Neural cell (in vitro differentiated cells): ENCODE measurements around the gene BAHD1. TPM values are rescaled to one million over a fixed set of nuclear protein-coding genes. Genes with fewer than 3 reads are reported as not detected.
A peak's percentile ranks its signal among the peaks of the same experiment; 100 is the strongest.

Experiments used
- H2AFZ ChIP-seq: fragments of 200-600, 300-800 bp; sonication (generic), shearing (Covaris generic); 2 replicates; pipeline ENCODE4 v1.6.0; 2014; ENCODE audit warnings: low read depth, mild to moderate bottlenecking, antibody characterized with exemption, low read length, moderate library complexity
- H3F3A ChIP-seq: fragments of 200-600 bp; shearing (Covaris generic); 2 replicates; pipeline ENCODE4 v1.6.1; 2016; ENCODE audit warnings: mild to moderate bottlenecking, moderate library complexity, mixed read lengths, antibody characterized with exemption, low read length; ENCODE audit not compliant: insufficient read depth, poor library complexity, severe bottlenecking
- H3K27ac ChIP-seq: fragments of 200-600, 300-800 bp; sonication (generic), shearing (Covaris generic); 2 replicates; pipeline ENCODE4 v1.5.1; 2014; ENCODE audit warnings: mild to moderate bottlenecking, low read length, moderate library complexity
- H3K27me3 ChIP-seq: fragments of 300-800, 200-600 bp; sonication (generic), shearing (Covaris generic); 2 replicates; pipeline ENCODE4 v1.6.0; 2014; ENCODE audit warnings: mild to moderate bottlenecking, low read depth, low read length, moderate library complexity; ENCODE audit not compliant: insufficient read depth
- H3K36me3 ChIP-seq: fragments of 300-800, 200-600 bp; sonication (generic), shearing (Covaris generic); 2 replicates; pipeline ENCODE4 v1.5.1; 2014; ENCODE audit warnings: mild to moderate bottlenecking, antibody characterized with exemption, low read length, moderate library complexity; ENCODE audit not compliant: insufficient read depth
- H3K4me2 ChIP-seq: fragments of 300-800, 200-600 bp; sonication (generic), shearing (Covaris generic); 2 replicates; pipeline ENCODE4 v1.6.0; 2014; ENCODE audit warnings: mild to moderate bottlenecking, low read length
- H3K4me3 ChIP-seq: fragments of 300-800, 200-600 bp; sonication (generic), shearing (Covaris generic); 2 replicates; pipeline ENCODE4 v1.5.1; 2014; ENCODE audit warnings: mild to moderate bottlenecking, low read length, moderate library complexity
- H3K79me2 ChIP-seq: fragments of 200-600 bp; shearing (Covaris generic); replicated peaks from 2 replicates; pipeline ENCODE4 v1.6.0; 2014; ENCODE audit warnings: mild to moderate bottlenecking, low read length, moderate library complexity; ENCODE audit not compliant: insufficient read depth
- H3K9ac ChIP-seq: fragments of 300-800, 200-600 bp; sonication (generic), shearing (Covaris generic); 2 replicates; pipeline ENCODE4 v1.6.1; 2016; ENCODE audit warnings: mild to moderate bottlenecking, low read length, mixed read lengths
- H3K9me2 ChIP-seq: fragments of 200-600 bp; shearing (Covaris generic); 2 replicates; pipeline ENCODE4 v1.6.1; 2016; ENCODE audit warnings: mild to moderate bottlenecking, low read length, mixed read lengths; ENCODE audit not compliant: insufficient read depth
- H3K9me3 ChIP-seq: fragments of 200-600, 300-800 bp; sonication (generic), shearing (Covaris generic); 2 replicates; pipeline ENCODE4 v1.6.1; 2016; ENCODE audit warnings: mild to moderate bottlenecking, mixed run types, low read length, moderate library complexity, mixed read lengths
- H4K20me1 ChIP-seq: fragments of 200-600 bp; shearing (Covaris generic); 2 replicates; pipeline ENCODE4 v1.6.1; 2016; ENCODE audit warnings: mild to moderate bottlenecking, mixed run types; ENCODE audit not compliant: insufficient read depth
- EP300 ChIP-seq: fragments of 450-650 bp; conservative IDR thresholded peaks from 2 replicates; pipeline ENCODE4 v1.6.1; 2014; ENCODE audit warnings: antibody characterized with exemption, mild to moderate bottlenecking, moderate library complexity; ENCODE audit not compliant: poor library complexity, severe bottlenecking
- EZH2 ChIP-seq: fragments of 200-600, 300-800 bp; shearing (Covaris generic), sonication (generic); IDR thresholded peaks from 2 replicates; pipeline ENCODE4 v1.6.1; 2014; ENCODE audit warnings: antibody characterized with exemption, low read length, borderline replicate concordance, mild to moderate bottlenecking; ENCODE audit not compliant: insufficient read depth, poor library complexity, severe bottlenecking
- MXI1 ChIP-seq: fragments of 450-650 bp; conservative IDR thresholded peaks from 2 replicates; pipeline ENCODE4 v1.6.1; 2014; ENCODE audit warnings: antibody characterized with exemption, mild to moderate bottlenecking; ENCODE audit not compliant: poor library complexity, severe bottlenecking
- POLR2AphosphoS5 ChIP-seq: IDR thresholded peaks from 2 replicates; pipeline ENCODE4 v1.6.1; 2012
- RAD21 ChIP-seq: fragments of 450-650 bp; conservative IDR thresholded peaks from 2 replicates; pipeline ENCODE4 v1.6.1; 2014; ENCODE audit warnings: antibody characterized with exemption, mild to moderate bottlenecking, moderate library complexity
- SMC3 ChIP-seq: fragments of 450-650 bp; conservative IDR thresholded peaks from 2 replicates; pipeline ENCODE4 v1.6.1; 2014; ENCODE audit warnings: antibody characterized with exemption, mild to moderate bottlenecking, moderate library complexity; ENCODE audit not compliant: poor library complexity
- TAF1 ChIP-seq: IDR thresholded peaks from 2 replicates; pipeline ENCODE4 v1.6.1; 2012; ENCODE audit warnings: low read depth
- polyA plus RNA-seq: library from polyadenylated mRNA; depleted of rRNA; stranded (reverse); fragments of >200 nt; gene quantifications from 2 replicates; pipeline ENCODE4 v1.2.3, GENCODE V29; 2014
- TF ChIP-seq, protein P1 (sequence below): IDR thresholded peaks from 2 replicates; pipeline ENCODE4 v1.6.1; 2012; ENCODE audit warnings: borderline replicate concordance
- TF ChIP-seq, protein P2 (sequence below): fragments of 450-650 bp; IDR thresholded peaks from 2 replicates; pipeline ENCODE4 v1.5.1; 2014; ENCODE audit warnings: antibody characterized with exemption, mild to moderate bottlenecking, moderate library complexity; ENCODE audit not compliant: poor library complexity, severe bottlenecking

The BAHD1 gene
- polyA plus RNA-seq, 1 donor from 2014 or later, result 22.8 TPM

DNA sequence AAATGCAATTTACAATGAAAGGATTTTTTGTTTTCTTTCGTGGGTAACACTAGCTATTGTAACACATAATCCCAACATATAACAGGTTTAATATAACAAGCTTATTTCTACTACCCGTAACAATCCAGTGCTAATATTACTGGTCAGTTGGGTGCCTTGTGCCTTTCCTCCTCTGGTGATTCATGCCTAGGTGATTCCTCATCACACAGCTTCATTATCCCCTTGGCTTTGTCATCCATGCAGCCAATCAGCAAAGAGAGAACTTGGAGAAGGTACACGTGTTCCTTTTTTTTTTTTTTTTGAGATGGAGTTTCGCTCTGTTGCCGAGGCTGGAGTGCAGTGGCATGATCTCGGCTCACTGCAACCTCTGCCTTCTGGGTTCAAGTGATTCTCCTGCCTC, 60.7 kb downstream of the BAHD1 start:
- H3K4me2 ChIP-seq, result no peak overlapping the region

DNA sequence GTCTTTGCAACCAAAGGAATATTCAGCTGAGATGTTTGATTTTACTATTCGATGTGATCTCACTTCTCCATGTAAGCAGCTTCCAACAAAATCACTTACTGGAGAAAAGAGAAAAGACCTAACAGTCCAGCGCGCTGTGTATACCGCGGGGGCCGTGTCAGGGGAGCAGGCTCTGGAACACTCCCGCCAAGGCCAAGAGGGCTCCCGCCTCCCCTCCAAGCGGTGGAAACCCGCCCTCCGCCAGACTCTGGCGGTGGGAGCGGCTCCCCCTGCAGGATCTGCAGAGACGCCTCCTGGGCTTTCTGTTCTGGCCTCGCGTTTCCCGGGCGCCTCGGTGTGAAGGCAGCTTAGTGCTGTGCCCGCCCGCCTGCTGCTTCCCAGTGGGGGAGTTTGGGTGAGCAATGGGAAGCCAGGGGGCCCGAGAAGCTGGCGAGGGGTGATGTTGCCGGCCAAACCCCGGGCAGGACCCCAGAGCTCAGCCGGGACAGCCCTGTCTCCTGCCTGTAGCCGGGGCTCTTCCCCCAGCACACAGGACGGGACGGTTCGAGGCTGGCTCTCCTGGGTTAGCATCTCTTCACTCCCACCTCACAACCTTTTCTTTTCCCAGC, 66.3 kb downstream of the BAHD1 start:
- Histone ChIP-seq H3K9ac (no peak overlapping the region), H3K36me3 (no peaks in the 10 kb centered on the region), H3K79me2 (no peaks in the 10 kb centered on the region), H3F3A (no peaks in the 10 kb centered on the region), H3K4me2 (no peak overlapping the region), H3K9me3 (no peaks in the 10 kb centered on the region), H4K20me1 (no peaks in the 10 kb centered on the region), H3K4me3 (peak overlapping the region; percentile 39), H3K27me3 (peaks cover 33% of the 10 kb centered on the region), H3K27ac (no peak overlapping the region), H3K9me2 (no peaks in the 10 kb centered on the region), H2AFZ (no peak overlapping the region)
- TF ChIP-seq, protein P1, sequence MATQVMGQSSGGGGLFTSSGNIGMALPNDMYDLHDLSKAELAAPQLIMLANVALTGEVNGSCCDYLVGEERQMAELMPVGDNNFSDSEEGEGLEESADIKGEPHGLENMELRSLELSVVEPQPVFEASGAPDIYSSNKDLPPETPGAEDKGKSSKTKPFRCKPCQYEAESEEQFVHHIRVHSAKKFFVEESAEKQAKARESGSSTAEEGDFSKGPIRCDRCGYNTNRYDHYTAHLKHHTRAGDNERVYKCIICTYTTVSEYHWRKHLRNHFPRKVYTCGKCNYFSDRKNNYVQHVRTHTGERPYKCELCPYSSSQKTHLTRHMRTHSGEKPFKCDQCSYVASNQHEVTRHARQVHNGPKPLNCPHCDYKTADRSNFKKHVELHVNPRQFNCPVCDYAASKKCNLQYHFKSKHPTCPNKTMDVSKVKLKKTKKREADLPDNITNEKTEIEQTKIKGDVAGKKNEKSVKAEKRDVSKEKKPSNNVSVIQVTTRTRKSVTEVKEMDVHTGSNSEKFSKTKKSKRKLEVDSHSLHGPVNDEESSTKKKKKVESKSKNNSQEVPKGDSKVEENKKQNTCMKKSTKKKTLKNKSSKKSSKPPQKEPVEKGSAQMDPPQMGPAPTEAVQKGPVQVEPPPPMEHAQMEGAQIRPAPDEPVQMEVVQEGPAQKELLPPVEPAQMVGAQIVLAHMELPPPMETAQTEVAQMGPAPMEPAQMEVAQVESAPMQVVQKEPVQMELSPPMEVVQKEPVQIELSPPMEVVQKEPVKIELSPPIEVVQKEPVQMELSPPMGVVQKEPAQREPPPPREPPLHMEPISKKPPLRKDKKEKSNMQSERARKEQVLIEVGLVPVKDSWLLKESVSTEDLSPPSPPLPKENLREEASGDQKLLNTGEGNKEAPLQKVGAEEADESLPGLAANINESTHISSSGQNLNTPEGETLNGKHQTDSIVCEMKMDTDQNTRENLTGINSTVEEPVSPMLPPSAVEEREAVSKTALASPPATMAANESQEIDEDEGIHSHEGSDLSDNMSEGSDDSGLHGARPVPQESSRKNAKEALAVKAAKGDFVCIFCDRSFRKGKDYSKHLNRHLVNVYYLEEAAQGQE, result no peak
- TF ChIP-seq TAF1, result no peak
- peak; percentile 28 for TF ChIP-seq RAD21
- TF ChIP-seq POLR2AphosphoS5, result no peak
- no peak for TF ChIP-seq MXI1
- peak; percentile 38 for TF ChIP-seq SMC3
- TF ChIP-seq EZH2, result no peak
- TF ChIP-seq EP300, result no peak
- TF ChIP-seq, protein P2, sequence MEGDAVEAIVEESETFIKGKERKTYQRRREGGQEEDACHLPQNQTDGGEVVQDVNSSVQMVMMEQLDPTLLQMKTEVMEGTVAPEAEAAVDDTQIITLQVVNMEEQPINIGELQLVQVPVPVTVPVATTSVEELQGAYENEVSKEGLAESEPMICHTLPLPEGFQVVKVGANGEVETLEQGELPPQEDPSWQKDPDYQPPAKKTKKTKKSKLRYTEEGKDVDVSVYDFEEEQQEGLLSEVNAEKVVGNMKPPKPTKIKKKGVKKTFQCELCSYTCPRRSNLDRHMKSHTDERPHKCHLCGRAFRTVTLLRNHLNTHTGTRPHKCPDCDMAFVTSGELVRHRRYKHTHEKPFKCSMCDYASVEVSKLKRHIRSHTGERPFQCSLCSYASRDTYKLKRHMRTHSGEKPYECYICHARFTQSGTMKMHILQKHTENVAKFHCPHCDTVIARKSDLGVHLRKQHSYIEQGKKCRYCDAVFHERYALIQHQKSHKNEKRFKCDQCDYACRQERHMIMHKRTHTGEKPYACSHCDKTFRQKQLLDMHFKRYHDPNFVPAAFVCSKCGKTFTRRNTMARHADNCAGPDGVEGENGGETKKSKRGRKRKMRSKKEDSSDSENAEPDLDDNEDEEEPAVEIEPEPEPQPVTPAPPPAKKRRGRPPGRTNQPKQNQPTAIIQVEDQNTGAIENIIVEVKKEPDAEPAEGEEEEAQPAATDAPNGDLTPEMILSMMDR, result peak; percentile 66

More for the DNA sequence above, 60.7 kb downstream of the BAHD1 start:
- no peaks in the 10 kb centered on the region for H4K20me1 ChIP-seq
- H3K27ac ChIP-seq, result no peak overlapping the region
- H3K4me3 ChIP-seq, result no peak overlapping the region
- no peaks in the 10 kb centered on the region for H3K9me2 ChIP-seq
- no peaks in the 10 kb centered on the region for H3K36me3 ChIP-seq
- no peaks in the 10 kb centered on the region for H3K79me2 ChIP-seq
- H3K9ac ChIP-seq, result no peak overlapping the region
- H3F3A ChIP-seq, result no peaks in the 10 kb centered on the region
- no peak overlapping the region for H2AFZ ChIP-seq
- H3K27me3 ChIP-seq, result no peaks in the 10 kb centered on the region
- TF ChIP-seq POLR2AphosphoS5 (no peak), TAF1 (no peak), SMC3 (no peak), MXI1 (no peak), RAD21 (no peak), EZH2 (no peak), EP300 (no peak)
- TF ChIP-seq, protein P2, result no peak
- TF ChIP-seq, protein P1, result no peak
- no peaks in the 10 kb centered on the region for H3K9me3 ChIP-seq
